Panc1 (cell line): Measurements from ENCODE around the gene RSPO3. TPM values are rescaled to one million over a fixed set of nuclear protein-coding genes. Genes with fewer than 3 reads are reported as not detected.

Experiments used
- ATAC-seq: fragments of 200-7000 bp; cut with Tn5 transposase; 2 replicates; pipeline ENCODE4 v1.9.1; 2020; ENCODE audit warnings: mild to moderate bottlenecking, moderate library complexity
- BruUV-seq: library from RNA; stranded (reverse); fragments of 400-500 nt; replicated peaks from 2 replicates; lab custom pipeline; 2021; lab: Mats Ljungman, UMichigan
- CTCF ChIA-PET: fragments of 300-600 bp; sonication (Branson Sonifier 250); formaldehyde crosslinking; loops from one replicate; lab custom pipeline; 2022; ENCODE audit warnings: antibody characterized with exemption; lab: Charles Lee
- POLR2A ChIA-PET: fragments of 300-600 bp; sonication (Branson Sonifier 250); formaldehyde crosslinking; loops from one replicate; lab custom pipeline; 2022; ENCODE audit warnings: antibody characterized with exemption; lab: Charles Lee
- DNase-seq: peaks from one replicate; pipeline ENCODE4 v3.0.0-alpha.2; 2010; ENCODE audit warnings: low read depth, low spot score
- H3K27ac ChIP-seq: 2 replicates; pipeline ENCODE4 v1.5.1; 2011; ENCODE audit warnings: mild to moderate bottlenecking, low read length, inconsistent platforms
- H3K27me3 ChIP-seq: fragments of 200-500 bp; sonication (Bioruptor generic); 2 replicates; pipeline ENCODE4 v1.6.0; 2014; ENCODE audit warnings: low read length, inconsistent platforms; ENCODE audit not compliant: control insufficient read depth, insufficient read depth
- H3K36me3 ChIP-seq: fragments of 200-500 bp; sonication (Bioruptor generic); 2 replicates; pipeline ENCODE4 v1.5.1; 2014; ENCODE audit warnings: inconsistent platforms, mild to moderate bottlenecking, low read length, moderate library complexity; ENCODE audit not compliant: control insufficient read depth, insufficient read depth
- H3K4me1 ChIP-seq: 2 replicates; pipeline ENCODE4 v1.5.1; 2011; ENCODE audit warnings: inconsistent platforms, mild to moderate bottlenecking, low read length, moderate library complexity; ENCODE audit not compliant: control insufficient read depth, insufficient read depth
- H3K4me3 ChIP-seq, 2 experiments: 2 replicates each; pipeline ENCODE4 v1.5.1; 2011 to 2012; ENCODE audit warnings: low read depth in 2 of 2, low read length in 2 of 2, mild to moderate bottlenecking in 2 of 2, inconsistent platforms in 1 of 2, moderate library complexity in 1 of 2
- H3K9me3 ChIP-seq: fragments of 200-500 bp; sonication (Bioruptor generic); 2 replicates; pipeline ENCODE4 v1.5.1; 2014; ENCODE audit warnings: low read depth, mild to moderate bottlenecking, inconsistent platforms, low read length, moderate library complexity; ENCODE audit not compliant: control insufficient read depth, insufficient read depth
- CTCF ChIP-seq: fragments of 450-650 bp; IDR thresholded peaks from 2 replicates; pipeline ENCODE4 v1.5.1; 2017; ENCODE audit warnings: mild to moderate bottlenecking
- POLR2AphosphoS5 ChIP-seq: IDR thresholded peaks from 2 replicates; pipeline ENCODE4 v1.6.1; 2012; ENCODE audit warnings: mild to moderate bottlenecking, low read depth, low read length, moderate library complexity
- REST ChIP-seq, 2 experiments: IDR thresholded peaks; 2 replicates each; pipeline ENCODE4 v1.6.1; 2011 to 2012; ENCODE audit warnings: low read depth in 2 of 2, control low read depth in 1 of 2, low read length in 1 of 2, mild to moderate bottlenecking in 1 of 2, moderate library complexity in 1 of 2; ENCODE audit not compliant: insufficient read depth in 1 of 2
- SIN3A ChIP-seq: IDR thresholded peaks from 2 replicates; pipeline ENCODE4 v1.6.1; 2012; ENCODE audit warnings: low read depth, mild to moderate bottlenecking, low read length, moderate library complexity, borderline replicate concordance; ENCODE audit not compliant: insufficient read depth
- TCF7L2 ChIP-seq: IDR thresholded peaks from 2 replicates; pipeline ENCODE4 v1.6.1; 2011; ENCODE audit warnings: mild to moderate bottlenecking, low read depth, low read length, inconsistent platforms
- in situ Hi-C: cut with HindIII; loops from 2 replicates; pipeline ENCODE4 v1.10.0; 2016; ENCODE audit warnings: low sequenced_read_pairs, low pct_unique_long_range_greater_than_20kb
- intact Hi-C: fragments of 100-400 bp; cut with micrococcal nuclease; formaldehyde crosslinking; loops from one replicate; pipeline ENCODE4 v1.10.0; 2022; ENCODE audit not compliant: unreplicated experiment
- total RNA-seq: library from RNA; stranded (reverse); gene quantifications from one replicate; pipeline ENCODE4 v1.2.1, GENCODE V29; 2021; ENCODE audit not compliant: unreplicated experiment

RSPO3 gene
- total RNA-seq, 1 experiment from 2014 or later = not detected

GRCh38 chr6:127131275-127131674 is 12.8 kb downstream of the RSPO3 start:
- intact Hi-C loops = no loop called here
- DNase-seq (no peak), ATAC-seq (no peak)
- Histone ChIP-seq H3K4me1 (no peaks in the 10 kb centered on the region), H3K27ac (no peak overlapping the region), H3K27me3 (peaks cover 6% of the 10 kb centered on the region; the same call in 1 of the 2 replicates), H3K4me3 (no peak overlapping the region), H3K9me3 (no peaks in the 10 kb centered on the region), H3K36me3 (no peaks in the 10 kb centered on the region)
- in situ Hi-C loops = no loop called here
- ChIA-PET CTCF (no interaction called here), POLR2A (no interaction called here)
- no peak for TF ChIP-seq POLR2AphosphoS5
- TF ChIP-seq CTCF = no peak
- TF ChIP-seq SIN3A = no peak
- TF ChIP-seq REST (IDR thresholded peaks at IDR 0.05; ENCODE audit: insufficient read depth in 1 of 2, low read depth in 2 of 2, low read length in 1 of 2) = no peak
- no peak for TF ChIP-seq TCF7L2
- BruUV-seq = no TSS peak

- Histone ChIP-seq H3K36me3 (no peaks in the 10 kb centered on the region), H3K4me3 (no peak overlapping the region), H3K27ac (no peak overlapping the region), H3K9me3 (no peaks in the 10 kb centered on the region), H3K27me3 (peaks cover 6% of the 10 kb centered on the region; the same call in 1 of the 2 replicates), H3K4me1 (no peaks in the 10 kb centered on the region)
- no TSS peak for BruUV-seq
- DNase-seq = no peak
- in situ Hi-C loops (no loop called here), intact Hi-C loops (no loop called here)
- ATAC-seq = no peak
- ChIA-PET POLR2A (no interaction called here), CTCF (no interaction called here)
- TF ChIP-seq SIN3A (no peak), REST (IDR thresholded peaks at IDR 0.05; ENCODE audit: insufficient read depth in 1 of 2, low read depth in 2 of 2, low read length in 1 of 2) (no peak), TCF7L2 (no peak), POLR2AphosphoS5 (no peak), CTCF (no peak)
These were observed 13.4 kb downstream of the RSPO3 start for GRCh38 chr6:127131772-127132376.
